ENCODE data around the gene RPL41.

The RPL41 gene

DNA sequence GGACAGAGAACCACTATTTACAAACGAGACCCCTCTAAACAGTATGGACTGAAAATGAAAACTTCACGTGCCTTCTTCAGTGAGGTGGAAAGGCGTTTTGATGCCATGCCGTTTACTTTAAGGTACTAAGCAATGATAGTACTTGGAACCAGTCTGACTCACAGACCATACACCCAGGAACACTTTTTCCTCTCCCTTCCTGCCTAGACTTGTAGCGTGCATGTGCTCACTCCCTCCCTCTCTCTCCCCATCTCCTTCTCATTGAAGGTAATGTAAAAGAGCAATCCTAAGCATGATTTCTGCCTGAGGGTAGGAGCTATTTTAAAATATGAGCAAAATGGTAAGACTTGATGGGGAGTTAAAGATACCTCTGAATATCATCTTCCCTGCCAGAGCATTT, 5.9 kb upstream of the RPL41 start:
- peak overlapping the region; percentile 13 for H3K27ac ChIP-seq
- TF ChIP-seq, protein P1, sequence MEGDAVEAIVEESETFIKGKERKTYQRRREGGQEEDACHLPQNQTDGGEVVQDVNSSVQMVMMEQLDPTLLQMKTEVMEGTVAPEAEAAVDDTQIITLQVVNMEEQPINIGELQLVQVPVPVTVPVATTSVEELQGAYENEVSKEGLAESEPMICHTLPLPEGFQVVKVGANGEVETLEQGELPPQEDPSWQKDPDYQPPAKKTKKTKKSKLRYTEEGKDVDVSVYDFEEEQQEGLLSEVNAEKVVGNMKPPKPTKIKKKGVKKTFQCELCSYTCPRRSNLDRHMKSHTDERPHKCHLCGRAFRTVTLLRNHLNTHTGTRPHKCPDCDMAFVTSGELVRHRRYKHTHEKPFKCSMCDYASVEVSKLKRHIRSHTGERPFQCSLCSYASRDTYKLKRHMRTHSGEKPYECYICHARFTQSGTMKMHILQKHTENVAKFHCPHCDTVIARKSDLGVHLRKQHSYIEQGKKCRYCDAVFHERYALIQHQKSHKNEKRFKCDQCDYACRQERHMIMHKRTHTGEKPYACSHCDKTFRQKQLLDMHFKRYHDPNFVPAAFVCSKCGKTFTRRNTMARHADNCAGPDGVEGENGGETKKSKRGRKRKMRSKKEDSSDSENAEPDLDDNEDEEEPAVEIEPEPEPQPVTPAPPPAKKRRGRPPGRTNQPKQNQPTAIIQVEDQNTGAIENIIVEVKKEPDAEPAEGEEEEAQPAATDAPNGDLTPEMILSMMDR (IDR thresholded peaks at IDR 0.05) = no peak
- no peak for TF ChIP-seq ZFX (IDR thresholded peaks at IDR 0.05; ENCODE audit: borderline replicate concordance)

- H3K27ac ChIP-seq = peak overlapping the region; percentile 99
- no peak for TF ChIP-seq ZFX (IDR thresholded peaks at IDR 0.05; ENCODE audit: borderline replicate concordance)
- TF ChIP-seq, protein P1 (IDR thresholded peaks at IDR 0.05) = no peak
These were observed 2.3 kb upstream of the RPL41 start for GRCh38 chr12:56114084-56114483.

DNA sequence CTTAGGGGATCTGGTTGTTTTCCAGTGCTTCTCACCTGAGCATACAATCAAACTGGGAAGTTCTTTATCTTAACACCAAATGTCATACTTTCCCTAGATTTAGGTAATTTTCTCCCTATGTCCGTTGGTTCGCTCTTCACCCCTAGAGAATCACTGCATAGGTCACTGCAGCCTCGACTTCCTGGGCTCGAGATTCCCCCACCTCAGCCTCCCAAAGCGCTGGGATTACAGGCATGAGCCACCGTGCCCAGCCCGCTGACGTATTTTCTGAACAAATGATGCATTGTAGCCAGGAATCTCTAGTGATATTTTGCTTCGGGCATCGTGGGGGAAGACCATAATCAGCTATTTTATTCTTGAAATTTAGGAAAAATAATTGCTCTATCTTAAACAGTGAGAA, 1.1 kb upstream of the RPL41 start:
- TF ChIP-seq, protein P1 (IDR thresholded peaks at IDR 0.05) = no peak
- TF ChIP-seq ZFX (IDR thresholded peaks at IDR 0.05; ENCODE audit: borderline replicate concordance) = no peak
- peak overlapping the region; percentile 99 for H3K27ac ChIP-seq

DNA sequence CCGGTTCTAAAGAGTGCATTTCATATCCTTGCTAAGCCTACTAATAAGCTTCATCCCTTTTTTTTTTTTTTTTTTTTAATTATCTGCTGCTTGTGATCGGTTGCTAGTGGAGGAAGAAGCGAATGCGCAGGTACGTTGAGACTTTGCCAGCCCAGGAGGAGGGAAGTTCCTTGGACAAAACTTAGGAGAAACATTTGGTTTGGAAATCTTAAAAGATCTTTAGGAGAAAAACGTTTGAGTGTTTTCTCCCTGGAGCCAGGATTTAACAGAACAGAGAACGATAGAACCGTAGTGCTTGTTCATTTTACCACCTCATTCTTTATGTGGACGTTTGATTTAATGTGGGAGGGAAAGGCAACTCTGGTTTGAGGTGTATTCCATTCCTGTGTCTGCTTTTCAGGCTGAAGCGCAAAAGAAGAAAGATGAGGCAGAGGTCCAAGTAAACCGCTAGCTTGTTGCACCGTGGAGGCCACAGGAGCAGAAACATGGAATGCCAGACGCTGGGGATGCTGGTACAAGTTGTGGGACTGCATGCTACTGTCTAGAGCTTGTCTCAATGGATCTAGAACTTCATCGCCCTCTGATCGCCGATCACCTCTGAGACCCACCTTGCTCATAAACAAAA, 761 bp downstream of the RPL41 start:
- H3K27ac ChIP-seq = peak overlapping the region; percentile 99

GRCh38 chr12:56117778-56118687, 1.6 kb downstream of the RPL41 start, which contains the start of gene ZC3H10:
TSS of gene ZC3H10 (plus strand) at chr12:56118266. CDS start at chr12:56120563, 2,297 bp downstream.
- peak within 1 kb of the TSS; percentile 99 for H3K27ac ChIP-seq
- TF ChIP-seq ZFX (IDR thresholded peaks at IDR 0.05; ENCODE audit: borderline replicate concordance) = no peak
- TF ChIP-seq, protein P1 (IDR thresholded peaks at IDR 0.05) = peak; percentile 86

DNA sequence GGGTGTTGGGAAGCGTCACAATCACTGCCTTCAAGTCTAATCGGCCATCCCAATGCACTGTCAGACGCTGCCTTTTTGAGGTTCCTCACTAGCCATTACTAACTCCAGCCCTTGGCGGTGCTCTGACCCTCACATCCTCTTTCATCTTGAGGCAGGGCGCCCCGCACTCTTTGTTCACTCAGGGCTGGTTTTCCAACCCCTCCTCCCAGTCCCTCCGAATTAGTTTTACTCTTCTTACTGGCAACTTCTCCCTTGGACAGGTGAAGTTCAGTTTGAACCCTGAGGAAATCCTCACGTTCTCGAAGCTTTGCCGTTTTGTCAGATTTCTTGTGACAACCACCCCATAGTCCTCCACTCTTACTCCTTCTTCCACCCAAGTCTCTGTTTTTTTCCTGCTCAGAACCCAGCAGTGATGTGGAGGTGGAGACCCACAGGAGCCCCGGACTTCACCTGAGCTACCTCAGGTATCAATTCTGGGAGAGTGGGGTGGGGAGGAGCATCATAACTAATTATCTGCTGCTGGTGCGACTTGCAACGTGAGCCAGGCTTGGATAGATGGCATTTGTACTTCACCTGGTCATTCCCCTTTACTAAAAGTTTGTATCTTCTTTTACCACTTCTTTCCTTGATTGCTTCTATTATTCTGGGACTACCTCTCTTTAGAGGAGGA, 2.4 kb downstream of the RPL41 start:
- TF ChIP-seq ZFX (IDR thresholded peaks at IDR 0.05; ENCODE audit: borderline replicate concordance) = no peak
- TF ChIP-seq, protein P1 (IDR thresholded peaks at IDR 0.05) = no peak
- peak overlapping the region; percentile 99 for H3K27ac ChIP-seq

GRCh38 chr12:56119361-56119796, 2.9 kb downstream of the RPL41 start:
- H3K27ac ChIP-seq = peak overlapping the region; percentile 99
- TF ChIP-seq, protein P1 (IDR thresholded peaks at IDR 0.05) = peak; percentile 98
- TF ChIP-seq ZFX (IDR thresholded peaks at IDR 0.05; ENCODE audit: borderline replicate concordance) = no peak

Measured in 22Rv1 (cell line).